Measurements from ENCODE around the gene WWC1. TPM values are rescaled to one million over a fixed set of nuclear protein-coding genes. Genes with fewer than 3 reads are reported as not detected.

The WWC1 gene
- total RNA-seq, 1 experiment from 2014 or later, result 190 TPM

- BruUV-seq (replicated peaks), result no TSS peak
- CTCF ChIA-PET, result no interaction called here
- Mint-ChIP-seq H3K4me3 (ENCODE audit: low read depth, unreplicated experiment) (peak overlapping the region; percentile 63), H3K36me3 (ENCODE audit: insufficient read depth, unreplicated experiment) (peaks cover 40% of the 10 kb centered on the region), H3K4me1 (ENCODE audit: low read depth, unreplicated experiment) (peaks cover 52% of the 10 kb centered on the region), H3K9me3 (ENCODE audit: low read depth, unreplicated experiment) (peaks cover 2% of the 10 kb centered on the region), H3K27me3 (ENCODE audit: unreplicated experiment) (no peaks in the 10 kb centered on the region), H3K27ac (ENCODE audit: unreplicated experiment) (peak overlapping the region; percentile 98)
- intact Hi-C loops (cut with micrococcal nuclease; ENCODE audit: unreplicated experiment), result no loop called here
- no peak for DNase-seq
- no peak for TF ChIP-seq CTCF (IDR thresholded peaks at IDR 0.05; ENCODE audit: unreplicated experiment)
These were observed 4.1 kb upstream of the WWC1 start for GRCh38 chr5:168287362-168287761.

- H3K4me3 Mint-ChIP-seq (ENCODE audit: low read depth, unreplicated experiment), result peak overlapping the region; percentile 63
- BruUV-seq (replicated peaks), result no TSS peak
These were observed 2.8 kb upstream of the WWC1 start for GRCh38 chr5:168288349-168289245.

GRCh38 chr5:168290902-168291341 lies 523 bp upstream of the WWC1 start:
- DNase-seq, result no peak
- TF ChIP-seq CTCF (IDR thresholded peaks at IDR 0.05; ENCODE audit: unreplicated experiment), result no peak
- CTCF ChIA-PET, result interaction anchor here (0.9 to 4.6 kb wide), 11 partner anchors 11 to 125 kb away, joined by 3 to 37 read pairs (median 9); no protein-coding TSS in a partner anchor
- Mint-ChIP-seq H3K4me3 (ENCODE audit: low read depth, unreplicated experiment) (peak overlapping the region; percentile 97), H3K4me1 (ENCODE audit: low read depth, unreplicated experiment) (peaks cover 79% of the 10 kb centered on the region), H3K9me3 (ENCODE audit: low read depth, unreplicated experiment) (no peaks in the 10 kb centered on the region), H3K36me3 (ENCODE audit: insufficient read depth, unreplicated experiment) (peaks cover 73% of the 10 kb centered on the region), H3K27ac (ENCODE audit: unreplicated experiment) (peak overlapping the region; percentile 85), H3K27me3 (ENCODE audit: unreplicated experiment) (no peaks in the 10 kb centered on the region)
- BruUV-seq (replicated peaks), result TSS peak; percentile 99
- intact Hi-C loops (cut with micrococcal nuclease; ENCODE audit: unreplicated experiment), result loop anchor here (1.0 to 5.0 kb wide), 3 partner anchors 24 to 111 kb away; no protein-coding TSS in a partner anchor

More at GRCh38 chr5:168288349-168289245, 2.8 kb upstream of the WWC1 start:
- CTCF ChIA-PET, result interaction anchor here (0.5 to 4.6 kb wide), 2 partner anchors 13 to 20 kb away, joined by 6 to 37 read pairs; no protein-coding TSS in a partner anchor
- intact Hi-C loops (cut with micrococcal nuclease; ENCODE audit: unreplicated experiment), result loop anchor here (1.0 to 2.0 kb wide), 2 partner anchors 20 to 41 kb away; no protein-coding TSS in a partner anchor
- DNase-seq, result peak; percentile 90
- peak overlapping the region; percentile 98 for H3K27ac Mint-ChIP-seq (ENCODE audit: unreplicated experiment)
- H3K4me1 Mint-ChIP-seq (ENCODE audit: low read depth, unreplicated experiment), result peaks cover 56% of the 10 kb centered on the region
- H3K27me3 Mint-ChIP-seq (ENCODE audit: unreplicated experiment), result no peaks in the 10 kb centered on the region
- TF ChIP-seq CTCF (IDR thresholded peaks at IDR 0.05; ENCODE audit: unreplicated experiment), result no peak
- peaks cover 2% of the 10 kb centered on the region for H3K9me3 Mint-ChIP-seq (ENCODE audit: low read depth, unreplicated experiment)
- H3K36me3 Mint-ChIP-seq (ENCODE audit: insufficient read depth, unreplicated experiment), result peaks cover 53% of the 10 kb centered on the region

- Mint-ChIP-seq H3K9me3 (ENCODE audit: low read depth, unreplicated experiment) (no peaks in the 10 kb centered on the region), H3K4me1 (ENCODE audit: low read depth, unreplicated experiment) (peaks cover 80% of the 10 kb centered on the region), H3K36me3 (ENCODE audit: insufficient read depth, unreplicated experiment) (peaks cover 85% of the 10 kb centered on the region), H3K4me3 (ENCODE audit: low read depth, unreplicated experiment) (peak overlapping the region; percentile 97), H3K27me3 (ENCODE audit: unreplicated experiment) (no peaks in the 10 kb centered on the region), H3K27ac (ENCODE audit: unreplicated experiment) (peak overlapping the region; percentile 85)
- intact Hi-C loops (cut with micrococcal nuclease; ENCODE audit: unreplicated experiment), result loop anchor here (1.0 to 5.0 kb wide), 3 partner anchors 23 to 110 kb away; no protein-coding TSS in a partner anchor
- peak; percentile 60 for DNase-seq
- peak; percentile 32 for TF ChIP-seq CTCF (IDR thresholded peaks at IDR 0.05; ENCODE audit: unreplicated experiment)
- BruUV-seq (replicated peaks), result no TSS peak
- CTCF ChIA-PET, result interaction anchor here (0.6 to 4.6 kb wide), 17 partner anchors 9 to 318 kb away, joined by 3 to 37 read pairs (median 5); no protein-coding TSS in a partner anchor
These were observed 730 bp downstream of the WWC1 start for GRCh38 chr5:168291964-168292785.

Data from Calu3 (cell line).